ENCODE results near the gene PATZ1.
A peak's percentile ranks its signal among the peaks of the same experiment; 100 is the strongest.

The PATZ1 gene

GRCh38 chr22:31343235-31344191, 2.6 kb downstream of the PATZ1 start:
- TF ChIP-seq GLIS3 (CRISPR knock-in tag; IDR thresholded peaks at IDR 0.05): no peak
- TF ChIP-seq ZFP3 (CRISPR knock-in tag; IDR thresholded peaks at IDR 0.05): no peak
- ATAC-seq: peak; percentile 3; the same call in 2 of the 3 replicates

- ATAC-seq: no peak
- no peak for TF ChIP-seq POU6F1 (CRISPR knock-in tag; IDR thresholded peaks at IDR 0.05; ENCODE audit: borderline replicate concordance, low read depth)
- TF ChIP-seq TOX (CRISPR knock-in tag; IDR thresholded peaks at IDR 0.05; ENCODE audit: borderline replicate concordance): no peak
- TF ChIP-seq SNAI2 (CRISPR knock-in tag; IDR thresholded peaks at IDR 0.05): no peak
- TF ChIP-seq BACH2 (CRISPR knock-in tag; IDR thresholded peaks at IDR 0.05; ENCODE audit: borderline replicate concordance): no peak
- no peak for TF ChIP-seq ISL1 (CRISPR knock-in tag; IDR thresholded peaks at IDR 0.05)
- TF ChIP-seq CSDC2 (CRISPR knock-in tag; IDR thresholded peaks at IDR 0.05): no peak
- no peak for TF ChIP-seq RARB (CRISPR knock-in tag; IDR thresholded peaks at IDR 0.05)
- no peak for TF ChIP-seq PPARA (CRISPR knock-in tag; IDR thresholded peaks at IDR 0.05; ENCODE audit: borderline replicate concordance)
- no peak for TF ChIP-seq ESRRG (CRISPR knock-in tag; IDR thresholded peaks at IDR 0.05)
- TF ChIP-seq CREB5 (CRISPR knock-in tag; IDR thresholded peaks at IDR 0.05; ENCODE audit: low read depth): no peak
- no peak for TF ChIP-seq ZC3H10 (CRISPR knock-in tag; IDR thresholded peaks at IDR 0.05)
- TF ChIP-seq ZNF70 (CRISPR knock-in tag; IDR thresholded peaks at IDR 0.05): no peak
- TF ChIP-seq ZFP30 (CRISPR knock-in tag; IDR thresholded peaks at IDR 0.05): no peak
Observed at GRCh38 chr22:31342389-31343140, 3.6 kb downstream of the PATZ1 start.

GRCh38 chr22:31341386-31342088, 4.6 kb downstream of the PATZ1 start:
- ATAC-seq: no peak
- TF ChIP-seq TCF4 (CRISPR knock-in tag; IDR thresholded peaks at IDR 0.05; ENCODE audit: borderline replicate concordance): no peak
- no peak for TF ChIP-seq BACH2 (CRISPR knock-in tag; IDR thresholded peaks at IDR 0.05; ENCODE audit: borderline replicate concordance)
- no peak for TF ChIP-seq ZFP3 (CRISPR knock-in tag; IDR thresholded peaks at IDR 0.05)
- no peak for TF ChIP-seq GLIS3 (CRISPR knock-in tag; IDR thresholded peaks at IDR 0.05)
- no peak for TF ChIP-seq PPARA (CRISPR knock-in tag; IDR thresholded peaks at IDR 0.05; ENCODE audit: borderline replicate concordance)
- no peak for TF ChIP-seq TSHZ2 (CRISPR knock-in tag; IDR thresholded peaks at IDR 0.05)
- no peak for TF ChIP-seq CSDC2 (CRISPR knock-in tag; IDR thresholded peaks at IDR 0.05)
- no peak for TF ChIP-seq CSRNP3 (CRISPR knock-in tag; IDR thresholded peaks at IDR 0.05)
- no peak for TF ChIP-seq ZFP30 (CRISPR knock-in tag; IDR thresholded peaks at IDR 0.05)
- no peak for TF ChIP-seq ZC3H10 (CRISPR knock-in tag; IDR thresholded peaks at IDR 0.05)
- no peak for TF ChIP-seq ARNTL (CRISPR knock-in tag; IDR thresholded peaks at IDR 0.05; ENCODE audit: borderline replicate concordance, low read depth)
- TF ChIP-seq ISL1 (CRISPR knock-in tag; IDR thresholded peaks at IDR 0.05): no peak
- TF ChIP-seq SNAI2 (CRISPR knock-in tag; IDR thresholded peaks at IDR 0.05): no peak
